Activated T-helper 1 cell treated with Interleukin-2 at 50 U/mL for 16 hours (primary cell): ENCODE data around the gene BCOR.

Experiments
- DNase-seq: peaks from one replicate; pipeline ENCODE4 v3.0.0-alpha.2; 2020; ENCODE audit warnings: low read depth

BCOR gene

GRCh38 chrX:40003428-40004245, 94.1 kb downstream of the BCOR start:
- no peak for DNase-seq

DNA sequence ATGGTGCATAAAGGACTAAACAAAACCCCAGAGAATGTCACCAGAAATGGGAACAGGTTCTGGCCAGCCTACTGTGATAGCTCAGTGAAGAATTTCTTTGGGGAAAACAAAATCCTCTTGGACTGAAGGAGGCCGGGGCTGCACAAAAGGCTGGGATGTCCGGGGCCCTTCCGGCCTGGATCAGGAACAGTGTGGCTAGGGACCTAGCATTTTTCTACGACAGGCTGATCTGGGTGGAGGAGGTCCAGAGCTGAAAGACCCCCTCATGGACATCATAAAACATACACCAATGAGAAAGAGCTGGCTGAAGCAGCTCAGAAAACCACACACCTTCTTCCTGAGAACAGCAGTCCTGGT, 94.7 kb downstream of the BCOR start:
- DNase-seq, result no peak
